IMR-90 (cell line): ENCODE results near the gene CALR3. TPM values are rescaled to one million over a fixed set of nuclear protein-coding genes. Genes with fewer than 3 reads are reported as not detected.

Experiments used
- ATAC-seq: fragments of 200-7000 bp; cut with Tn5 transposase; 2 replicates; pipeline ENCODE4 v1.9.1; 2020; ENCODE audit warnings: low read depth, mild to moderate bottlenecking, moderate library complexity
- BruUV-seq: library from RNA; stranded (reverse); fragments of 400-500 nt; replicated peaks from 2 replicates; lab custom pipeline; 2021; lab: Mats Ljungman, UMichigan
- CTCF ChIA-PET: fragments of 300-600 bp; formaldehyde crosslinking; extraction: SDS; loops from one replicate; lab custom pipeline; 2021; ENCODE audit warnings: antibody characterized with exemption; lab: Yijun Ruan, JAX
- POLR2A ChIA-PET: fragments of 300-600 bp; sonication (Branson Sonifier 250); formaldehyde crosslinking; loops from one replicate; lab custom pipeline; 2022; ENCODE audit warnings: antibody characterized with exemption; ENCODE audit not compliant: unreplicated experiment; lab: Charles Lee
- DNase-seq: peaks from one replicate; pipeline ENCODE4 v3.0.0; 2013
- H2AFZ ChIP-seq: replicated peaks from 2 replicates; pipeline ENCODE3; 2013; ENCODE audit warnings: low read length, mild to moderate bottlenecking; ENCODE audit not compliant: poor library complexity
- H2AK5ac ChIP-seq: 2 replicates; pipeline ENCODE4 v1.6.1; 2013; ENCODE audit warnings: low read depth, low read length, inconsistent platforms
- H2AK9ac ChIP-seq: replicated peaks from 2 replicates; pipeline ENCODE3; 2013; ENCODE audit warnings: mild to moderate bottlenecking, low read depth, low read length, moderate library complexity; ENCODE audit not compliant: poor library complexity
- H2BK120ac ChIP-seq: 2 replicates; pipeline ENCODE4 v1.6.1; 2013; ENCODE audit warnings: low read depth, low read length, inconsistent platforms
- H2BK15ac ChIP-seq: 3 replicates; pipeline ENCODE4 v1.6.1; 2013; ENCODE audit warnings: low read depth, low read length, inconsistent platforms
- H2BK20ac ChIP-seq: 2 replicates; pipeline ENCODE4 v1.6.1; 2013; ENCODE audit warnings: low read depth, mild to moderate bottlenecking, inconsistent platforms, low read length, moderate library complexity
- H2BK5ac ChIP-seq: 2 replicates; pipeline ENCODE4 v1.6.1; 2013; ENCODE audit warnings: mild to moderate bottlenecking, low read depth, low read length, inconsistent platforms; ENCODE audit not compliant: poor library complexity, severe bottlenecking
- H3K14ac ChIP-seq: replicated peaks from 2 replicates; pipeline ENCODE4 v1.6.1; 2013; ENCODE audit warnings: low read depth, low read length, inconsistent platforms
- H3K18ac ChIP-seq: 2 replicates; pipeline ENCODE4 v1.6.1; 2013; ENCODE audit warnings: low read depth, low read length, control low read depth
- H3K23ac ChIP-seq: 2 replicates; pipeline ENCODE4 v1.6.1; 2013; ENCODE audit warnings: low read depth, low read length, inconsistent platforms
- H3K27ac ChIP-seq: 2 replicates; pipeline ENCODE4 v1.5.1; 2013; ENCODE audit warnings: mild to moderate bottlenecking, control low read depth, low read length; ENCODE audit not compliant: insufficient read depth
- H3K27me3 ChIP-seq: 2 replicates; pipeline ENCODE4 v1.6.1; 2013; ENCODE audit warnings: low read length; ENCODE audit not compliant: control insufficient read depth, insufficient read depth
- H3K36me3 ChIP-seq: 2 replicates; pipeline ENCODE4 v1.6.1; 2013; ENCODE audit warnings: low read length, mixed read lengths; ENCODE audit not compliant: control insufficient read depth, insufficient read depth
- H3K4ac ChIP-seq: 2 replicates; pipeline ENCODE4 v1.6.1; 2013; ENCODE audit warnings: low read depth, low read length, inconsistent platforms
- H3K4me1 ChIP-seq: 2 replicates; pipeline ENCODE4 v1.6.1; 2013; ENCODE audit warnings: low read length, mixed read lengths; ENCODE audit not compliant: control insufficient read depth, insufficient read depth
- H3K4me2 ChIP-seq: 2 replicates; pipeline ENCODE4 v1.6.1; 2013; ENCODE audit warnings: low read depth, mild to moderate bottlenecking, control low read depth, low read length, moderate library complexity
- H3K4me3 ChIP-seq: 2 replicates; pipeline ENCODE4 v1.5.1; 2013; ENCODE audit warnings: low read depth, mild to moderate bottlenecking, control low read depth, low read length, moderate library complexity; ENCODE audit not compliant: insufficient read depth
- H3K56ac ChIP-seq: 2 replicates; pipeline ENCODE4 v1.6.1; 2013; ENCODE audit warnings: low read length, inconsistent platforms; ENCODE audit not compliant: insufficient read depth; ENCODE audit errors: extremely low read depth
- H3K79me1 ChIP-seq, 2 experiments: 2 replicates each; pipeline ENCODE4 v1.6.1; 2013; ENCODE audit warnings: low read length in 2 of 2, inconsistent platforms in 1 of 2, low read depth in 1 of 2
- H3K9ac ChIP-seq: 2 replicates; pipeline ENCODE4 v1.6.1; 2013; ENCODE audit warnings: low read depth, low read length, control low read depth
- H3K9me1 ChIP-seq: 2 replicates; pipeline ENCODE4 v1.6.1; 2013; ENCODE audit warnings: low read length, inconsistent platforms; ENCODE audit not compliant: insufficient read depth
- H3K9me3 ChIP-seq: 2 replicates; pipeline ENCODE4 v1.6.1; 2013; ENCODE audit warnings: low read length; ENCODE audit not compliant: control insufficient read depth, insufficient read depth
- H4K20me1 ChIP-seq: 2 replicates; pipeline ENCODE4 v1.6.1; 2013; ENCODE audit warnings: low read length, inconsistent platforms; ENCODE audit not compliant: insufficient read depth
- H4K5ac ChIP-seq: 2 replicates; pipeline ENCODE4 v1.6.1; 2013; ENCODE audit warnings: mild to moderate bottlenecking, low read depth, low read length, control low read depth
- H4K8ac ChIP-seq, 2 experiments: 2 replicates each; pipeline ENCODE4 v1.6.1; 2013; ENCODE audit warnings: low read depth in 2 of 2, low read length in 2 of 2, control low read depth in 1 of 2, inconsistent platforms in 1 of 2
- H4K91ac ChIP-seq: 2 replicates; pipeline ENCODE4 v1.6.1; 2013; ENCODE audit warnings: low read depth, low read length, inconsistent platforms; ENCODE audit not compliant: insufficient read depth
- BHLHE40 ChIP-seq: fragments of 150-350 bp; IDR thresholded peaks from 2 replicates; pipeline ENCODE4 v1.6.1; 2016; ENCODE audit warnings: mild to moderate bottlenecking, low read depth, low read length
- CEBPB ChIP-seq: IDR thresholded peaks from 2 replicates; pipeline ENCODE4 v1.6.1; 2012; ENCODE audit warnings: low read depth, low read length, improper control_type of control experiment
- CHD1 ChIP-seq: IDR thresholded peaks from 2 replicates; pipeline ENCODE4 v1.6.1; 2012; ENCODE audit warnings: low read depth, low read length, improper control_type of control experiment
- ELK1 ChIP-seq: fragments of 150-350 bp; IDR thresholded peaks from 2 replicates; pipeline ENCODE4 v1.6.1; 2016; ENCODE audit warnings: low read depth, mild to moderate bottlenecking, low read length, moderate library complexity, borderline replicate concordance
- FOS ChIP-seq: fragments of 150-350 bp; IDR thresholded peaks from 2 replicates; pipeline ENCODE4 v1.6.1; 2016; ENCODE audit warnings: low read depth, low read length
- MAFK ChIP-seq: IDR thresholded peaks from 2 replicates; pipeline ENCODE4 v1.6.1; 2012; ENCODE audit warnings: low read depth, low read length, improper control_type of control experiment
- MAZ ChIP-seq: IDR thresholded peaks from 2 replicates; pipeline ENCODE4 v1.6.1; 2012; ENCODE audit warnings: low read depth, mild to moderate bottlenecking, low read length, improper control_type of control experiment, moderate library complexity, borderline replicate concordance
- MXI1 ChIP-seq: IDR thresholded peaks from 2 replicates; pipeline ENCODE4 v1.6.1; 2012; ENCODE audit warnings: low read depth, mild to moderate bottlenecking, low read length, moderate library complexity, borderline replicate concordance
- NFE2L2 ChIP-seq: fragments of 150-350 bp; IDR thresholded peaks from 2 replicates; pipeline ENCODE4 v1.6.1; 2016; ENCODE audit warnings: low read depth, mild to moderate bottlenecking, low read length
- POLR2A ChIP-seq: IDR thresholded peaks from 2 replicates; pipeline ENCODE4 v1.6.1; 2012; ENCODE audit warnings: mild to moderate bottlenecking, low read depth, low read length
- RAD21 ChIP-seq: IDR thresholded peaks from 2 replicates; pipeline ENCODE4 v1.6.1; 2012; ENCODE audit warnings: low read length, improper control_type of control experiment
- RCOR1 ChIP-seq: IDR thresholded peaks from 2 replicates; pipeline ENCODE4 v1.6.1; 2012; ENCODE audit warnings: mild to moderate bottlenecking, low read length, improper control_type of control experiment; ENCODE audit not compliant: insufficient replicate concordance
- RFX5 ChIP-seq: IDR thresholded peaks from 2 replicates; pipeline ENCODE4 v1.8.0; 2012; ENCODE audit warnings: low read depth, mild to moderate bottlenecking, low read length, moderate library complexity
- SMC3 ChIP-seq: fragments of 150-350 bp; IDR thresholded peaks from 2 replicates; pipeline ENCODE4 v1.6.1; 2016; ENCODE audit warnings: low read depth, mild to moderate bottlenecking, antibody characterized with exemption, low read length, moderate library complexity
- WGBS, 2 experiments: methylation state at CpG; one replicate each; pipeline versions ENCODE4 v1.1.5 to v1.1.7; 2013; ENCODE audit warnings: missing lambda C conversion rate in 2 of 2; ENCODE audit not compliant: insufficient read length in 1 of 2; ENCODE audit errors: extremely low coverage in 2 of 2; 5-methylcytosine and 5-hydroxymethylcytosine counted together
- dilution Hi-C: fragments of 300-500 bp; cut with HindIII; formaldehyde crosslinking; loops from one replicate; pipeline ENCODE4 v1.14.3; 2018; ENCODE audit warnings: low sequenced_read_pairs; ENCODE audit not compliant: unreplicated experiment
- in situ Hi-C: fragments of 300-500 bp; cut with MboI; formaldehyde crosslinking; loops from 3 replicates; pipeline ENCODE4 v1.14.3; 2019; ENCODE audit warnings: low sequenced_read_pairs, inconsistent platforms, mixed read lengths
- intact Hi-C: fragments of 100-400 bp; cut with micrococcal nuclease; formaldehyde crosslinking; loops from 2 replicates; pipeline ENCODE4 v1.10.0; 2022
- polyA plus RNA-seq, 3 experiments: library from polyadenylated mRNA; depleted of rRNA; stranded (reverse); fragments of >200 nt; gene quantifications; 2 replicates each; pipeline ENCODE4 v1.2.3, GENCODE V29; 2012; ENCODE audit warnings: low replicate concordance in 1 of 3
- total RNA-seq: library from RNA; depleted of rRNA; stranded (reverse); fragments of >200 nt; gene quantifications from 2 replicates; pipeline ENCODE4 v1.2.3, GENCODE V29; 2012
- TF ChIP-seq, protein P1 (sequence below): fragments of 150-350 bp; IDR thresholded peaks from 2 replicates; pipeline ENCODE4 v1.6.1; 2017; ENCODE audit warnings: mild to moderate bottlenecking, antibody characterized with exemption, low read length, low read depth
- TF ChIP-seq, protein P2 (sequence below): conservative IDR thresholded peaks from 2 replicates; pipeline ENCODE4 v1.5.1; 2012; ENCODE audit warnings: mild to moderate bottlenecking, low read depth, low read length, improper control_type of control experiment

The CALR3 gene
- total and polyA plus RNA-seq, 2 of the 4 experiments (the other 2 are of a cell fraction): not detected

DNA sequence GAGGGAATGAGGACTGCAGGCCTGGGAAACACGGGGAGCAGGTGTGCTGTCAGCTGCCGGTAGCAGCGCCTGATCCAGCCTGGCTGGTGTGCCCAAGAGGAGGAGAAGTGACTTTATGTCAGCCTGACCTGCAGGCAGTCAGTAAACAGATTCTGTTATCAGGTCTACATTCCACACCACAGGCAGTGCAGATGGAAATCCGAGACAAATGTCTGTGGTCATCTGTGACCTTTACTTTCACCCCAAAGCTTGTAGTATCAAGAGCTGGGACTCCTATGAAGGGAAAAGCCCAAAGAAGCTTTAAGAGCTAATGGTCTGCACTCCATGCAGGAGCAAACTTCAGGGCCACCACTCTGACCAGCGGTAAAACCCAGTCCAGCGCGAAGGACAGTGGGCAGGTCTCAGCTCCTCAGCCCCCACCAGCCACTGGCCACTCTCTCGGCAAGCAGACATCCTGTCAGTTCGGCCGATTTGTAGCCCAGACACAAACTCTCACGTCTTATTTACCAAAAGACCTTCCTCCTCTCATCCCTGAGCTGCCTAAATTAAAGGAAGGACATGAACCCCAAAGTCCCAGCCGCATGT, 31.9 kb downstream of the CALR3 start:
- Histone ChIP-seq H2AFZ (no peak overlapping the region), H3K18ac (no peak overlapping the region), H3K9ac (peak overlapping the region; percentile 22; the same call in 1 of the 2 replicates), H3K9me3 (no peaks in the 10 kb centered on the region), H4K8ac (no peak overlapping the region), H4K5ac (no peak overlapping the region), H3K14ac (no peak overlapping the region), H2BK15ac (no peak overlapping the region; the same call in 2 of the 3 replicates), H3K27me3 (no peaks in the 10 kb centered on the region), H3K36me3 (no peaks in the 10 kb centered on the region), H3K56ac (no peak overlapping the region), H3K27ac (no peak overlapping the region), H3K4ac (no peak overlapping the region; the same call in 1 of the 2 replicates), H3K4me3 (no peak overlapping the region), H2BK120ac (no peak overlapping the region), H3K9me1 (peaks cover 22% of the 10 kb centered on the region), H2BK20ac (no peak overlapping the region), H3K79me1 (peaks cover 42 to 88% of the 10 kb centered on the region in 2 experiments), H4K91ac (no peak overlapping the region), H3K4me2 (peak overlapping the region; percentile 52), H2AK5ac (no peak overlapping the region), H2AK9ac (no peak overlapping the region), H4K20me1 (peaks cover 88% of the 10 kb centered on the region), H3K4me1 (peaks cover 9% of the 10 kb centered on the region), H3K23ac (peak overlapping the region; percentile 17; the same call in 1 of the 2 replicates), H2BK5ac (no peak overlapping the region)
- TF ChIP-seq BHLHE40 (no peak), MAFK (no peak), MXI1 (no peak), RCOR1 (no peak), ELK1 (no peak), CHD1 (no peak), NFE2L2 (no peak), FOS (no peak), POLR2A (no peak), CEBPB (no peak), RAD21 (no peak), MAZ (no peak), SMC3 (no peak), RFX5 (no peak)
- TF ChIP-seq, protein P1, sequence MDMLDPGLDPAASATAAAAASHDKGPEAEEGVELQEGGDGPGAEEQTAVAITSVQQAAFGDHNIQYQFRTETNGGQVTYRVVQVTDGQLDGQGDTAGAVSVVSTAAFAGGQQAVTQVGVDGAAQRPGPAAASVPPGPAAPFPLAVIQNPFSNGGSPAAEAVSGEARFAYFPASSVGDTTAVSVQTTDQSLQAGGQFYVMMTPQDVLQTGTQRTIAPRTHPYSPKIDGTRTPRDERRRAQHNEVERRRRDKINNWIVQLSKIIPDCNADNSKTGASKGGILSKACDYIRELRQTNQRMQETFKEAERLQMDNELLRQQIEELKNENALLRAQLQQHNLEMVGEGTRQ: no peak
- TF ChIP-seq, protein P2, sequence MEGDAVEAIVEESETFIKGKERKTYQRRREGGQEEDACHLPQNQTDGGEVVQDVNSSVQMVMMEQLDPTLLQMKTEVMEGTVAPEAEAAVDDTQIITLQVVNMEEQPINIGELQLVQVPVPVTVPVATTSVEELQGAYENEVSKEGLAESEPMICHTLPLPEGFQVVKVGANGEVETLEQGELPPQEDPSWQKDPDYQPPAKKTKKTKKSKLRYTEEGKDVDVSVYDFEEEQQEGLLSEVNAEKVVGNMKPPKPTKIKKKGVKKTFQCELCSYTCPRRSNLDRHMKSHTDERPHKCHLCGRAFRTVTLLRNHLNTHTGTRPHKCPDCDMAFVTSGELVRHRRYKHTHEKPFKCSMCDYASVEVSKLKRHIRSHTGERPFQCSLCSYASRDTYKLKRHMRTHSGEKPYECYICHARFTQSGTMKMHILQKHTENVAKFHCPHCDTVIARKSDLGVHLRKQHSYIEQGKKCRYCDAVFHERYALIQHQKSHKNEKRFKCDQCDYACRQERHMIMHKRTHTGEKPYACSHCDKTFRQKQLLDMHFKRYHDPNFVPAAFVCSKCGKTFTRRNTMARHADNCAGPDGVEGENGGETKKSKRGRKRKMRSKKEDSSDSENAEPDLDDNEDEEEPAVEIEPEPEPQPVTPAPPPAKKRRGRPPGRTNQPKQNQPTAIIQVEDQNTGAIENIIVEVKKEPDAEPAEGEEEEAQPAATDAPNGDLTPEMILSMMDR: no peak
- intact Hi-C loops (no loop called here), dilution Hi-C loops (no loop called here), in situ Hi-C loops (no loop called here)
- WGBS, 2 experiments: 49% methylated on average over 6 of the region's 12 CpGs; no CpG with 5 or more reads in 1 of the 2 experiments
- no TSS peak for BruUV-seq
- DNase-seq (peak; percentile 64), ATAC-seq (peak; percentile 85)
- CTCF ChIA-PET: no interaction called here
- POLR2A ChIA-PET: no interaction called here
